Left ventricle myocardium inferior (tissue), 1 donor: ENCODE results near the gene NUDT22. TPM values are rescaled to one million over a fixed set of nuclear protein-coding genes. Genes with fewer than 3 reads are reported as not detected.

Experiments
- DNase-seq: peaks from one replicate; pipeline ENCODE4 v3.0.0-alpha.2; 2020
- H3K27ac ChIP-seq: fragments of 200-600 bp; replicated peaks from 2 replicates; pipeline ENCODE4 v1.8.0; 2021
- H3K27me3 ChIP-seq: fragments of 200-600 bp; 2 replicates; pipeline ENCODE4 v1.8.0; 2021; ENCODE audit warnings: low read depth
- H3K36me3 ChIP-seq: fragments of 200-600 bp; 2 replicates; pipeline ENCODE4 v1.8.0; 2021
- H3K4me1 ChIP-seq: fragments of 200-600 bp; 2 replicates; pipeline ENCODE4 v1.8.0; 2021
- H3K4me3 ChIP-seq: fragments of 200-600 bp; 2 replicates; pipeline ENCODE4 v1.8.0; 2021; ENCODE audit warnings: mild to moderate bottlenecking, moderate library complexity
- H3K9me3 ChIP-seq: fragments of 200-600 bp; replicated peaks from 2 replicates; pipeline ENCODE4 v1.8.0; 2021
- intact Hi-C: fragments of 100-400 bp; cut with micrococcal nuclease; formaldehyde crosslinking; loops from one replicate; pipeline ENCODE4 v1.11.0; 2022
- total RNA-seq: library from RNA; stranded (reverse); fragmentation: NEBNext Ultra II Directional; extraction: Animal tissue kit (Norgen Biotek cat#: 25700); gene quantifications from one replicate; pipeline ENCODE4 v1.2.1, GENCODE V29; 2021
- TF ChIP-seq, protein P1 (sequence below): fragments of 200-600 bp; IDR thresholded peaks from 2 replicates; pipeline ENCODE4 v1.8.0; 2021; ENCODE audit warnings: antibody characterized with exemption, mild to moderate bottlenecking, borderline replicate concordance
- donor health status: DM: no; HTN: yes; CAD: no; lungs with severe emphysema.

Gene NUDT22
- total RNA-seq, 1 donor from 2014 or later, result 65.2 TPM

DNA sequence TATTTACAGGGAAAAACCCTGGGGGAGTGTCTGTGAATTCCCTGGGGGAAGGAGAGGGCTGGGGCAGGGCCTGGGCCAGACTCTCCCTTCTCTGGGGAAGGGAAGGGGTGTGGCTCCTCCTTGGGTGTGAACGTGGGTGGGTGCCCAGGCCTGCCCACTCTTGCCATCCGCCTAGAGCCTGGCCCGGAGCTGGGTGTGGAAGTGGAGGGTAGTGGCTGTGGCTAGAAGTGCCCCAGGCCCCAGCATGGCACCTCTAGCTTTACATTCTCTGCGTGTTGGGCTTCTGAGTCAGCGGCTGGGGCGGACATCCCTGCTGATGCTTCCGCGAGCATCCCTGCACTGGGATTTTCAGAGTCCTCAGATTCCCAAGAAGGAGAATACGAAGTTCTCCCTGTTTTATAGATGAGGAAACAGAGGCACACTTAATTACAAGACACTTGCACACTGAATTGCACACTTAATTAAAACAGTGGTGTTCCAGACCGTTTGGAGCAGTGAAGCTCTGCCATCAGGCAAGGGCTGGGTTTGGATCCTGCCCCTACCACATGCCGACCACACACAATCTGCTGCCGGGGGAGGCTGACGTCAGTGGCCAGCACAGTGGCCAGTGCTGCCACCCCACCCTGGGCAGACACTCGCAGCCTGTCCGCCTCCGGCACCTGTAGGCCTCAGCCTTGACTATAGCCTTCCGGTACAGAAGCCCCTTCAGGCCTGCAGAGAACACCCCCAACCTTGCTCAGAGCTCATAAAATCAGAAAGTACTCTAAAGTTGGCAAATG lies 50.8 kb downstream of the NUDT22 start:
- Histone ChIP-seq H3K4me3 (no peak overlapping the region), H3K27ac (no peak overlapping the region), H3K9me3 (no peaks in the 10 kb centered on the region), H3K36me3 (peaks cover 50% of the 10 kb centered on the region), H3K27me3 (no peaks in the 10 kb centered on the region), H3K4me1 (peaks cover 37% of the 10 kb centered on the region)
- intact Hi-C loops, result no loop called here
- DNase-seq, result no peak
- TF ChIP-seq, protein P1, sequence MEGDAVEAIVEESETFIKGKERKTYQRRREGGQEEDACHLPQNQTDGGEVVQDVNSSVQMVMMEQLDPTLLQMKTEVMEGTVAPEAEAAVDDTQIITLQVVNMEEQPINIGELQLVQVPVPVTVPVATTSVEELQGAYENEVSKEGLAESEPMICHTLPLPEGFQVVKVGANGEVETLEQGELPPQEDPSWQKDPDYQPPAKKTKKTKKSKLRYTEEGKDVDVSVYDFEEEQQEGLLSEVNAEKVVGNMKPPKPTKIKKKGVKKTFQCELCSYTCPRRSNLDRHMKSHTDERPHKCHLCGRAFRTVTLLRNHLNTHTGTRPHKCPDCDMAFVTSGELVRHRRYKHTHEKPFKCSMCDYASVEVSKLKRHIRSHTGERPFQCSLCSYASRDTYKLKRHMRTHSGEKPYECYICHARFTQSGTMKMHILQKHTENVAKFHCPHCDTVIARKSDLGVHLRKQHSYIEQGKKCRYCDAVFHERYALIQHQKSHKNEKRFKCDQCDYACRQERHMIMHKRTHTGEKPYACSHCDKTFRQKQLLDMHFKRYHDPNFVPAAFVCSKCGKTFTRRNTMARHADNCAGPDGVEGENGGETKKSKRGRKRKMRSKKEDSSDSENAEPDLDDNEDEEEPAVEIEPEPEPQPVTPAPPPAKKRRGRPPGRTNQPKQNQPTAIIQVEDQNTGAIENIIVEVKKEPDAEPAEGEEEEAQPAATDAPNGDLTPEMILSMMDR, result no peak

DNA sequence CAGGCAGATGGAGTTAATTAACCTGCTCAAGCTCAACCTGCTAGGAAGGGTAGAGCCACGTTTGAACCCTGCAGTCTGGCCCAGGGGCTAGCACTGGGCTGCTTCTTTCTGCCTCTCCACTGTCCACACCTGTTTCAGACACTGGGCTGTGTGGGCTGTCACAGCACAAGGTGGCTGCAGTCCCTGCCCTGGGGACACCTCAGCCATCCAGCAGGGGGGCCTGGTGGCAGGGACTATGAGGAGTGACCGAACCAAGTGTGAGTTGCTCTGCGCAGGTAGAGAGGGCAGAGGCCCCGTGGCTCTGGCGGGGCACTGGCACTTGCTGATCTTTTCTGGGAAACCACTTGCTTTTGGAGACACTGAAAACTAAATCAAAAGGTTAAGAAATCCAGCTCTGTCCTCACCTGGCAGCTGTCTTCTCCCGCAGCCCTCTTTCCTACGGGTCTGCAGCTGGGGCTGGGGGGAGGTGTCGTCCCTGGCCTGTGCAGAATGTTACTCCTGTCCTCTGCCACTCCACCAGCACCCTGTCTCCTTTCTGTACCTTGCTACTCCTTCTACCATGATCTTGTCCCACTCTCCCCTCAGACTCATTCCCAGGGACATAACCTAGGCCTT lies 52.6 kb downstream of the NUDT22 start:
- H3K27ac ChIP-seq, result no peak overlapping the region
- TF ChIP-seq, protein P1, result no peak
- DNase-seq, result no peak
- H3K4me1 ChIP-seq, result peaks cover 36% of the 10 kb centered on the region
- H3K27me3 ChIP-seq, result no peaks in the 10 kb centered on the region
- H3K36me3 ChIP-seq, result peaks cover 59% of the 10 kb centered on the region
- H3K9me3 ChIP-seq, result no peaks in the 10 kb centered on the region
- intact Hi-C loops, result no loop called here
- no peak overlapping the region for H3K4me3 ChIP-seq

Other genes starting within 250 kb of the NUDT22 start
- gene OTUB1, start 239.8 kb upstream of the NUDT22 start, total RNA-seq, result 57.0 TPM
- gene FLRT1, start 190.3 kb upstream of the NUDT22 start, total RNA-seq, result 0.44 TPM
- 127 TPM for gene MACROD1, start 60.2 kb upstream of the NUDT22 start, total RNA-seq
- gene STIP1, start 40.1 kb upstream of the NUDT22 start, total RNA-seq, result 97.4 TPM
- gene FERMT3, start 19.6 kb upstream of the NUDT22 start, total RNA-seq, result 5.4 TPM
- gene TRPT1, start 88 bp upstream of the NUDT22 start, total RNA-seq, result 82.3 TPM
- gene DNAJC4, start 4.3 kb downstream of the NUDT22 start, total RNA-seq, result 59.9 TPM
- gene VEGFB, start 8.3 kb downstream of the NUDT22 start, total RNA-seq, result 272 TPM
- 45.5 TPM for gene FKBP2, start 14.8 kb downstream of the NUDT22 start, total RNA-seq
- gene PPP1R14B, start 20.7 kb downstream of the NUDT22 start, total RNA-seq, result 102 TPM
- 10.0 TPM for gene PLCB3, start 25.3 kb downstream of the NUDT22 start, total RNA-seq
- 56.3 TPM for gene BAD, start 58.4 kb downstream of the NUDT22 start, total RNA-seq
- 28.4 TPM for gene GPR137, start 59.6 kb downstream of the NUDT22 start, total RNA-seq
- not detected for gene KCNK4, start 65.0 kb downstream of the NUDT22 start, total RNA-seq
- not detected for gene CATSPERZ, start 74.1 kb downstream of the NUDT22 start, total RNA-seq
- gene ESRRA, start 79.2 kb downstream of the NUDT22 start, total RNA-seq, result 213 TPM
- 97.5 TPM for gene TRMT112, start 91.3 kb downstream of the NUDT22 start, total RNA-seq
- gene PRDX5, start 91.8 kb downstream of the NUDT22 start, total RNA-seq, result 321 TPM
- gene CCDC88B, start 113.9 kb downstream of the NUDT22 start, total RNA-seq, result 7.5 TPM
- 16.8 TPM for gene RPS6KA4, start 132.9 kb downstream of the NUDT22 start, total RNA-seq